H9 (cell line): ENCODE measurements around the gene PHC3. TPM values are rescaled to one million over a fixed set of nuclear protein-coding genes. Genes with fewer than 3 reads are reported as not detected.
A peak's percentile ranks its signal among the peaks of the same experiment; 100 is the strongest.

Experiments
- DNase-seq: peaks from one replicate; pipeline ENCODE4 v3.0.0-alpha.2; 2017
- H2AFZ ChIP-seq: one replicate; pipeline ENCODE4 v1.6.1; 2013; ENCODE audit warnings: mild to moderate bottlenecking, low read length, control low read depth, moderate library complexity
- H2AK5ac ChIP-seq: 2 replicates; pipeline ENCODE4 v1.6.1; 2013; ENCODE audit warnings: low read length, control low read depth, mixed read lengths; ENCODE audit not compliant: insufficient read length
- H2BK120ac ChIP-seq: one replicate; pipeline ENCODE4 v1.6.1; 2013; ENCODE audit warnings: low read depth, mild to moderate bottlenecking, low read length, control low read depth, inconsistent platforms; ENCODE audit not compliant: poor library complexity, severe bottlenecking
- H2BK12ac ChIP-seq: 2 replicates; pipeline ENCODE4 v1.6.1; 2013; ENCODE audit warnings: low read length, control low read depth, mixed read lengths, low read depth; ENCODE audit not compliant: insufficient read length
- H2BK15ac ChIP-seq: 2 replicates; pipeline ENCODE4 v1.6.1; 2013; ENCODE audit warnings: low read depth, low read length, control low read depth
- H2BK20ac ChIP-seq: one replicate; pipeline ENCODE4 v1.6.1; 2013; ENCODE audit warnings: low read depth, mild to moderate bottlenecking, low read length, control low read depth, inconsistent platforms; ENCODE audit not compliant: poor library complexity, severe bottlenecking
- H2BK5ac ChIP-seq: 2 replicates; pipeline ENCODE4 v1.6.1; 2013; ENCODE audit warnings: low read length, control low read depth, mixed read lengths; ENCODE audit not compliant: insufficient read length
- H3K14ac ChIP-seq: 2 replicates; pipeline ENCODE4 v1.6.1; 2013; ENCODE audit warnings: low read length, control low read depth; ENCODE audit not compliant: insufficient read depth
- H3K18ac ChIP-seq: 2 replicates; pipeline ENCODE4 v1.6.1; 2013; ENCODE audit warnings: low read depth, mild to moderate bottlenecking, mixed read lengths, low read length, control low read depth; ENCODE audit not compliant: insufficient read length
- H3K23ac ChIP-seq: 2 replicates; pipeline ENCODE4 v1.6.1; 2013; ENCODE audit warnings: low read length, control low read depth, mixed read lengths, low read depth; ENCODE audit not compliant: insufficient read length
- H3K23me2 ChIP-seq: 2 replicates; pipeline ENCODE4 v1.6.1; 2013; ENCODE audit warnings: low read depth, mild to moderate bottlenecking, mixed read lengths, low read length, control low read depth; ENCODE audit not compliant: insufficient read length, poor library complexity, severe bottlenecking
- H3K27ac ChIP-seq: 2 replicates; pipeline ENCODE4 v1.5.1; 2013; ENCODE audit warnings: low read length, control low read depth, mixed read lengths, low read depth; ENCODE audit not compliant: insufficient read length
- H3K27me3 ChIP-seq: 2 replicates; pipeline ENCODE4 v1.6.1; 2013; ENCODE audit warnings: low read length, control low read depth, inconsistent platforms; ENCODE audit not compliant: insufficient read depth
- H3K4ac ChIP-seq: 2 replicates; pipeline ENCODE4 v1.6.1; 2013; ENCODE audit warnings: low read depth, mild to moderate bottlenecking, control low read depth, inconsistent platforms, low read length, moderate library complexity
- H3K4me1 ChIP-seq: 2 replicates; pipeline ENCODE4 v1.6.1; 2013; ENCODE audit warnings: low read length, control low read depth, inconsistent platforms; ENCODE audit not compliant: insufficient read depth
- H3K4me2 ChIP-seq: 2 replicates; pipeline ENCODE4 v1.6.1; 2013; ENCODE audit warnings: low read length, control low read depth, mixed read lengths; ENCODE audit not compliant: insufficient read length, insufficient read depth
- H3K56ac ChIP-seq: 2 replicates; pipeline ENCODE4 v1.6.1; 2013; ENCODE audit warnings: low read depth, mild to moderate bottlenecking, mixed read lengths, low read length, control low read depth; ENCODE audit not compliant: insufficient read length
- H3K79me1 ChIP-seq: 2 replicates; pipeline ENCODE4 v1.6.1; 2013; ENCODE audit warnings: low read depth, mild to moderate bottlenecking, moderate library complexity, low read length, control low read depth, inconsistent platforms; ENCODE audit not compliant: insufficient read depth, poor library complexity, severe bottlenecking
- H3K79me2 ChIP-seq: 2 replicates; pipeline ENCODE4 v1.6.1; 2013; ENCODE audit warnings: low read length, control low read depth, inconsistent platforms; ENCODE audit not compliant: insufficient read depth
- H3K9ac ChIP-seq: 2 replicates; pipeline ENCODE4 v1.6.1; 2013; ENCODE audit warnings: low read length, control low read depth, mixed read lengths; ENCODE audit not compliant: insufficient read length; ENCODE audit errors: extremely low read depth
- H3K9me3 ChIP-seq: one replicate; pipeline ENCODE4 v1.6.1; 2013; ENCODE audit warnings: low read depth, low read length, inconsistent platforms; ENCODE audit not compliant: control insufficient read depth
- H3T11ph ChIP-seq: one replicate; pipeline ENCODE4 v1.6.1; 2013; ENCODE audit warnings: mild to moderate bottlenecking, low read length, control low read depth, inconsistent platforms
- H4K20me1 ChIP-seq: one replicate; pipeline ENCODE4 v1.6.1; 2013; ENCODE audit not compliant: control insufficient read depth, insufficient read length, insufficient read depth
- H4K5ac ChIP-seq: 2 replicates; pipeline ENCODE4 v1.6.1; 2013; ENCODE audit warnings: low read depth, mild to moderate bottlenecking, mixed read lengths, low read length, control low read depth; ENCODE audit not compliant: insufficient read length
- H4K8ac ChIP-seq: replicated peaks from 2 replicates; pipeline ENCODE4 v1.6.1; 2013; ENCODE audit warnings: low read length, control low read depth, mixed read lengths, low read depth; ENCODE audit not compliant: insufficient read length
- H4K91ac ChIP-seq: 2 replicates; pipeline ENCODE4 v1.6.1; 2013; ENCODE audit warnings: low read depth, mild to moderate bottlenecking, moderate library complexity, mixed read lengths, low read length, control low read depth; ENCODE audit not compliant: insufficient read length
- H3K27ac Mint-ChIP-seq, 3 experiments: 2 replicates in 2 of 3; 3 replicates in 1 of 3; pipeline ENCODE4 v1.8.0; 2020 to 2021; ENCODE audit warnings: mixed read lengths in 3 of 3, mild to moderate bottlenecking in 1 of 3, moderate library complexity in 1 of 3
- H3K27me3 Mint-ChIP-seq: 2 replicates; pipeline ENCODE4 v1.8.0; 2021; ENCODE audit warnings: low read depth, mild to moderate bottlenecking, moderate library complexity, mixed read lengths
- H3K36me3 Mint-ChIP-seq, 3 experiments: 2 replicates in 2 of 3; 3 replicates in 1 of 3; pipeline ENCODE4 v1.8.0; 2020 to 2021; ENCODE audit warnings: low read depth in 3 of 3, mixed read lengths in 3 of 3; ENCODE audit not compliant: insufficient read depth in 1 of 3
- H3K4me1 Mint-ChIP-seq, 2 experiments: 2 replicates each; pipeline ENCODE4 v1.8.0; 2020; ENCODE audit warnings: mixed read lengths in 2 of 2
- H3K4me3 Mint-ChIP-seq, 2 experiments: 2 replicates in 1 of 2; 3 replicates in 1 of 2; pipeline ENCODE4 v1.8.0; 2020 to 2021; ENCODE audit warnings: mild to moderate bottlenecking in 2 of 2, mixed read lengths in 2 of 2, moderate library complexity in 1 of 2
- H3K9me3 Mint-ChIP-seq, 2 experiments: 2 replicates in 1 of 2; 3 replicates in 1 of 2; pipeline ENCODE4 v1.8.0; 2020; ENCODE audit warnings: mild to moderate bottlenecking in 2 of 2, mixed read lengths in 2 of 2, moderate library complexity in 1 of 2
- WGBS: extraction: QIAGEN DNeasy Blood & Tissue Kit; methylation state at CpG from one replicate; pipeline ENCODE4 v1.1.7; 2013; ENCODE audit warnings: missing lambda C conversion rate, low lambda C conversion rate, mixed read lengths; ENCODE audit not compliant: insufficient read length; ENCODE audit errors: extremely low coverage; 5-methylcytosine and 5-hydroxymethylcytosine counted together
- total RNA-seq: library from RNA; stranded (reverse); gene quantifications from 2 replicates; pipeline ENCODE4 v1.2.1, GENCODE V29; 2021
- TF ChIP-seq, protein P1 (sequence below): fragments of 200-600 bp; sonication (generic); conservative IDR thresholded peaks from 3 replicates; pipeline ENCODE4 v1.8.0; 2021; ENCODE audit warnings: antibody characterized with exemption, mild to moderate bottlenecking

The PHC3 gene
- total RNA-seq, 1 experiment from 2014 or later = 26.4 TPM

DNA sequence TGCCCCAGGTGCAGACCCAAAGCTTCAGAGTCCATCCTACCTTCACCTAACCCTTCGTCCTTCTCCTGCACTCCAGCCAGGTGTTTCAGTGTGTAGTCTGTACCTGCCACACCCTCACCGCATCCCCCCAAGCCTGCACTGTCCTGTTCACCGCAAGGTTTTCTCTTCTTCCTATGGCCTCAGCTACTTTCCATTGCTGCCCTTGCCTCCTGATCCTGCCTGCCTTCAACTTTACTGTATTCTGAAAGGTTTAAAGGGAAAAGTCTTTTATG, 134.5 kb downstream of the PHC3 start:
- peak overlapping the region in 1 of 3 experiments; percentile 93; a peak in 2 of 7 replicates for H3K27ac Mint-ChIP-seq
- H3K79me1 ChIP-seq = no peaks in the 10 kb centered on the region
- no peak overlapping the region; a peak in 1 of 5 replicates for H3K4me3 Mint-ChIP-seq
- peaks cover 13 to 17% of the 10 kb centered on the region in 2 experiments for H3K4me1 Mint-ChIP-seq
- DNase-seq = no peak
- H3K23me2 ChIP-seq = no peaks in the 10 kb centered on the region
- no peak overlapping the region for H4K91ac ChIP-seq
- H2AK5ac ChIP-seq = no peak overlapping the region
- H3K27me3 ChIP-seq = no peaks in the 10 kb centered on the region
- no peaks in the 10 kb centered on the region; the same call in 1 of the 2 replicates for H3K79me2 ChIP-seq
- H3K18ac ChIP-seq = no peak overlapping the region
- H3K4me1 ChIP-seq = 0 out of 2 replicates have a peak, but pooled peaks cover 3% of the 10 kb centered on the region
- H4K8ac ChIP-seq = no peak overlapping the region
- H2BK12ac ChIP-seq = no peak overlapping the region
- TF ChIP-seq, protein P1, sequence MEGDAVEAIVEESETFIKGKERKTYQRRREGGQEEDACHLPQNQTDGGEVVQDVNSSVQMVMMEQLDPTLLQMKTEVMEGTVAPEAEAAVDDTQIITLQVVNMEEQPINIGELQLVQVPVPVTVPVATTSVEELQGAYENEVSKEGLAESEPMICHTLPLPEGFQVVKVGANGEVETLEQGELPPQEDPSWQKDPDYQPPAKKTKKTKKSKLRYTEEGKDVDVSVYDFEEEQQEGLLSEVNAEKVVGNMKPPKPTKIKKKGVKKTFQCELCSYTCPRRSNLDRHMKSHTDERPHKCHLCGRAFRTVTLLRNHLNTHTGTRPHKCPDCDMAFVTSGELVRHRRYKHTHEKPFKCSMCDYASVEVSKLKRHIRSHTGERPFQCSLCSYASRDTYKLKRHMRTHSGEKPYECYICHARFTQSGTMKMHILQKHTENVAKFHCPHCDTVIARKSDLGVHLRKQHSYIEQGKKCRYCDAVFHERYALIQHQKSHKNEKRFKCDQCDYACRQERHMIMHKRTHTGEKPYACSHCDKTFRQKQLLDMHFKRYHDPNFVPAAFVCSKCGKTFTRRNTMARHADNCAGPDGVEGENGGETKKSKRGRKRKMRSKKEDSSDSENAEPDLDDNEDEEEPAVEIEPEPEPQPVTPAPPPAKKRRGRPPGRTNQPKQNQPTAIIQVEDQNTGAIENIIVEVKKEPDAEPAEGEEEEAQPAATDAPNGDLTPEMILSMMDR = no peak
- no peak overlapping the region for H3K27ac ChIP-seq
- no peak overlapping the region for H2AFZ ChIP-seq
- no peak overlapping the region for H3K4me2 ChIP-seq
- H3K9me3 ChIP-seq = no peaks in the 10 kb centered on the region
- no CpG with 5 or more reads among the region's 3 CpGs for WGBS
- no peak overlapping the region for H2BK5ac ChIP-seq
- H2BK15ac ChIP-seq = no peak overlapping the region
- no peak overlapping the region for H3K56ac ChIP-seq
- H4K20me1 ChIP-seq = no peaks in the 10 kb centered on the region
- H4K5ac ChIP-seq = no peak overlapping the region
- H3K36me3 Mint-ChIP-seq = peaks cover 2 to 3% (median 2%) of the 10 kb centered on the region in 3 experiments; a peak in 4 of 7 replicates
- no peaks in the 10 kb centered on the region; the same call in 1 of the 2 replicates for H3K27me3 Mint-ChIP-seq
- H3K23ac ChIP-seq = no peak overlapping the region
- H3K9me3 Mint-ChIP-seq = no peaks in the 10 kb centered on the region; a peak in 1 of 5 replicates
- no peak overlapping the region for H3K4ac ChIP-seq
- H3T11ph ChIP-seq = no peak overlapping the region
- no peak overlapping the region for H2BK20ac ChIP-seq
- peak overlapping the region; percentile 73 for H3K14ac ChIP-seq
- H2BK120ac ChIP-seq = no peak overlapping the region
- H3K9ac ChIP-seq = peak overlapping the region; percentile 13
